Gastrocnemius medialis (tissue), 4 donors: ENCODE measurements around the gene PPIC.

ENCODE experiments used
- CTCF ChIP-seq, 5 experiments: fragments of 450-650 bp in 3 of 5; fragments of 200-600 bp in 2 of 5; sonication (generic) in 2 of 5; IDR thresholded peaks in 4 of 5; conservative IDR thresholded peaks in 1 of 5; 1 replicate in 4 of 5; 2 replicates in 1 of 5; pipeline ENCODE4 v1.5.1; 2016 to 2019; ENCODE audit warnings: antibody characterized with exemption in 5 of 5, mild to moderate bottlenecking in 3 of 5, moderate library complexity in 3 of 5
- POLR2A ChIP-seq, 2 donors: fragments of 450-650 bp; IDR thresholded peaks; one replicate each; pipeline ENCODE4 v1.6.1; 2017; ENCODE audit warnings: antibody characterized with exemption in 2 of 2, mild to moderate bottlenecking in 2 of 2, moderate library complexity in 2 of 2

GRCh38 chr5:123007754-123008153, 28.8 kb downstream of the PPIC start:
- TF ChIP-seq CTCF (IDR thresholded peaks at IDR 0.05 in 4 of 5, conservative IDR thresholded peaks at IDR 0.05 in 1 of 5), result no peak
- TF ChIP-seq POLR2A (IDR thresholded peaks at IDR 0.05), result no peak
